Measurements from ENCODE around the gene TBC1D4.

TBC1D4 gene

DNA sequence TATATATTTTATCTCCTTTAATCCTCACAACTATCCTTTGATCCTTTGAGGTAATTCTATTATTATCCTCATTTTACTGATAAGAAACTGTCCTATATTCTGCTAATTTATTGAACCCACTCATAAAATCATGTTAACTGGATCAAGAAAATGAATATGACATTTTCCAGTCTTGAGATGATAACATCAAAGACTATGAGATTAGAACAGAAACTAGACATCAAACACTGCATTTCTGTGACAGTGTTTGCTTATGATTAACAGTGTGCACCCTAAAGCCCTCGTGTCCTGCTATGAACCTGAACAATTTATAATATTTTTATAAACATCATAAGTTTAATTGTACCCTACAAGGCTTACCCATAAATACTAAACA, 96.3 kb downstream of the TBC1D4 start:
- no peak for DNase-seq

DNA sequence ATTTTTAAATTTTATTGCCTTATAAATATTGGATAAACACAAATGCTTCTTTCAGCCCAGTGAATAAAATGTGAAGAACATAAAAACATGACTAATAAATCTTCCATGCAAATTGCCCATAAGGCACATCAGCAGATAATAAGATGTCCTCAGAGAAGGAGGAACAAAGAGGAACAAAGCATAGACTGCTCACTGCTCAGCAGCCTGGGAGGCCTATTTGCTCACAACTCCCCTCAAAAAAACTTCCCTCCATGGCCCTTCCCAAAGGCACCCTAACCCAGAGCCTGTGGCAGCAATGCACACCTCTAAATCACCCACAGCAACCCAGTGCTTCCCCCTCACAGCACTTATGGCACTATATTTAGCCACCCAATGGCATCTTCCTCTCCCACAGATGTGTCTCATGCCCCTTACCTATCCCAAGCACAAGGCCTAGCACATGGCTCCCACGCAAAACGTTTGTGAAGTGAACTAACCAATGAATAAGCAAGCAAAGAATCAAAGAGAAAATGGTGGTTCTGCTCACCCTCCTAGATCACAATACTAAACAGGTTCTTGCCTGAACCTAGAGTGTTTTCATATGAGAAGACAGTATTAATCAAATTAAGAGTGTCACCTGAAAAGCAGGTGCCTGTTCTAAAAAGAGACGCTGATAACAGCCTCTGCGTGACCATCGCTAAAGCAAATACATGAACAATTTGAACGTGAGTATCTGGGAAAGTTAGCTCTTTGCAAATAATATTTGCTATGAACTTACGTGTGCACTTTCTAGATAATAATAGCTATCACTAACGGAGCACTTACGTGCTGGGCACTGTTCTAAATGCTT, 96.9 kb downstream of the TBC1D4 start:
- DNase-seq: no peak

DNA sequence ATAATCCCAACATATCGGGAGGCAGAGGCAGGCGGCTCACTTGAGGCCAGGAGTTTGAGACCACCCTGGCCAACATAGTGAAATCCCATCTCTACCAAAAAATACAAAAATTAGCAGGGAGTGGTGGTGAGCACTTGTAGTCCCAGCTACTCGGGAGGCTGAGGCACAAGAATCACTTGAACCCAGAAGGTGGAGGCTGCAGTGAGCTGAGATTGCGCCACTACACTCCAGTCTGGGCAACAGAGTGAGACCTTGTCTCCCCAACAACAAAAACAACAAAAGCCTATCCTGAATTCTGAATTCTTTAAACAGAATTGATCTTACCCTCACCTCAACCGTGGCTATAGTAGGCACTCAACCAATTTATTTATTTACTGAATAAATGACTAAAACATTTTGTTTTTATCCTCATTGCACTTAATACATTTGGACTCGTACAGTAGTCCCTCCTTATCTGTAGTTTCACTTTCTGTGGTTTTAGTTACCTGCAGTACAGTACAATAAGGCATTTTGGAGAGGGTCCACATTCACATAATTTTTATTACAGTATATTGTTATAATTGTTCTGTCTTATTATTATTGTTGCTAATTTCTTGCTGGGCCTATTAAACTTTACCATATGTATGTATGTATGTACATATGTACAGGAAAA, 98.8 kb downstream of the TBC1D4 start:
- DNase-seq: no peak

DNA sequence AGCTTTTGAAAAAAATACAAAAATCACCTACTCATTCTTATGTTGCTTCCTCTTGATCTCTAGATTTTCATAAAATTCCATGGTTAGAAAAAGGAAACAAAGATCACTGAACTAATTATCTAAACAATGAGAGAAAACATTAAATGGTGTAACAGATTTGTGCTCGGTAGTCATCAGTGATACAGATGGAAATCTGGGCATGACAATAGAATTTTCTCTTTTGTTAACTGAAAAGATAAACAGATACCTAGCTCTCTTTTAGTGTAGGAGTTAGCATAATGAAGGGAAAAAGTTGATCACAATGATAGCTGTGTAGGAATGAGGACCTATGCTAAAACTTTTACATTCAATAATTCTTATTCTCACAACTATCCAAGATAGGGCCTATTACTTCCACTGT, 103.7 kb downstream of the TBC1D4 start:
- no peak for DNase-seq

DNA sequence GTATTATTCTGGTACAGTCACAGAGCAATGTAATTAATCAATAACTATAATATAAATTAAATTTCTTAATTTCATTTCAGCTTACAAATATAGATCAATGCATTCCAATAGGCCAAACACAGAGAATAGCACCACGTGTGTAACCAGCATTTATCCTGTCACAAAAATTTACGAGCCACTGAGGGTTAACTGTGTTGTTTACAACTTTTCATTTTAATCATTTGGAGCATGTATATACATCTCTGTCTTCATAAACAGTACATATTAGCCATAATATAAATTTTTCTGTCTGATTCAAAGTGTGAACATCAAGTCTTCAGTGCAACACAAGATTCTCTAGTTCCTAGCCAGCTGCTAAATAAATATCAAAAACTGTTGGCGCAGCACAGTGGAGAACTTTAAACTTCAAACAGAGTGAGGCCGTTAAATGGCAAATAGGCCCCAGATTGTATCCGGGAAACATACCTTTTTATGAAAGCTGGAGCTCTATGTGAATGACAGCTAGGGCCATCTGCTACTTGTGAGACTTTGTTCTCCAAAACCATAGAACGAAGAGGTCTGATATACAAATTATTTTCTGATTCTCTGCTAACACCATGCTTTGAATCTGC, 105.1 kb downstream of the TBC1D4 start:
- no peak for DNase-seq

DNA sequence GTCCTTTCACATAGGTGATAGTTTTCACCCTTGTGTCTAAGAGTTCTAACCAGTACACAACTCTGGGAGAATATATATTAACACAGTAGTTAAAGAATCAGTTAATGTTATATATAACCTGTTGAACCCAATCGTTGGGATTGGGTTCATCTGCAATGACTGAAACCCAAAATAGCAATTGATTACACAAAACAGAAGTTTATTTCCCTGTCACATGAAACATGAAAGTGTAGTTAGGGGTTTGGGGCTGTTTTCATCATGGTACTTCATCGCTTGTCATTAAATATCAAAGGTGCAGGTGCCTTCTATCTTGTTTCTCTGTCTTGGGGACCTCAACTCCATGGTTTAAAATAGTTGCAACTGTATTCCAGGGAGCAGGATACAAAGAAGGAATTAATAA, 106.6 kb downstream of the TBC1D4 start:
- DNase-seq: no peak

DNA sequence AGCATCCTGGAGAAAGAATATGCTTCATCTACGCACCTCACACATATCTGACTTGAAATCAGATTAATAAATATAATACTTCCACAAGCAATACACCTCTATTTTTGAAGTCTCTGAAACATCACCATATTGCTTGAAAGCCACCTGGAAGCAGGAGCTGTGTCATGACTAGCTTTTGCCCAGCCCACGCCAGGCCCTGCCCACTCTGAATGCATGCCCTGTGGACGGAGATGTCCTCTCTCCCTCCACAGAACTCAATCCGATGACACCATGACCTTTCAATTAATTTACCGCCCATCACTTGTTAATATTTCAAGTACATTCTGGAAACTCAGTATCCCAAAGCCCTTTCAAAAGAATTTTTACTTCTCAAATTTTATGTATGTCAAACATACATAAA, 108.0 kb downstream of the TBC1D4 start:
- DNase-seq: no peak

DNA sequence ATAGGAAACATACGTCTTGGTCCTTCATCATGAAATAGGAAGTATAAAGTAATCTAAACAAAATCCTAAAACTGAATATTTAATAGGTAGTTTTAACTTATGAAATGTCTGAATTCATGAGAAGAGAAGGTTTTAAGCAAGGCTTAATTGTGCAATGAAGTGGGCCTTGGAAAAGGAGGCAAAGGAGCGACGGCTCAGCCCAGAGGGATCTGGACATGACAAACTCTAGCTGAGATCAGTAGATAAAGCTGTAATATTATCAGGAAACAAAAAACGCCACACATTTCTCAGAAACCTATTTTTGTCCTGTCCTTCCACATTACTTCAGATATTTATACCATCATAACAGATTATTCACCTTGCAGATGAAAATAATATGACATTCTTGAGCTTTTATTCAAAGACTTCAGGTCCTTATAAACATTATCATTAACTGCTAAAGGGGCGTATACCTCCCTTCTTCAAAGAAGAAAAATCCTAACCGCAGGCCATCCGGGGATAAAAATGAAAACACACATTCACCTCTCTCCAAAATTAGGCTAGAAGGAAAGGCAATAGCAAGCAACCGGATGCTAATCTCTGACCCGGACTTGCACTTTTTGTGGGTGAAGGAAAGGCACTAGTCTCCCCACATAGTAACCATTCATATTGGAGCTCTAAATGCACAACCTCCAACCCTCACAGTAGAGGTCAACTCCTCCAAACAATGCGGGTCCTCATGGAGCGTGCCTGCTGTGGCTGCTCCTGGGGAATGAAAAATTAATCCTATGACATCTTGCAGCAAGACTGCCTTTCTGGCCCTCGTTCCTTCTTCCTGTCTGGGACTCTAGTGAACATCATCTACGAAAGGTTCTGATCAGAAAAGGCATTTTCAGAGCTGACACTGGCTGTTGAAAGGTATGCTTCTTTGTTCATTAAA, 108.8 kb downstream of the TBC1D4 start:
- no peak for DNase-seq

DNA sequence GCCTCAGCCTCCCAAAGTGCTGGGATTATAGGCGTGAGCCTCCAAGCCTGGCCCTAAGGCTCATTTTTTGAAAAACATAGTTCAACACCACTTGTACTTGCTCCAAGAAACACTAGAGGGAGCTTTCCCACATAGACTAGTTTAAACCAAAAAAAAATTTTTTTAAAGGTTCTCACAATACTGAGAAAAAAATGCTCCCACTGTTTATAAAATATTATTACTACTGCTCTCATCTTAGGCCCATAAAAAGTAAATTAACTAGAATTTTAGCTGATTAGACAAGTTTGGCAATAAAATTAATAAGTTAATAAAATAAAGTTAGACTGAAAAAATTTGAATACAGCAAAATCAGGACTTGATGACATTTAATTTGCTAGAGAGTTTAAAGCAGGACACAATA, 109.5 kb downstream of the TBC1D4 start:
- DNase-seq: no peak

DNA sequence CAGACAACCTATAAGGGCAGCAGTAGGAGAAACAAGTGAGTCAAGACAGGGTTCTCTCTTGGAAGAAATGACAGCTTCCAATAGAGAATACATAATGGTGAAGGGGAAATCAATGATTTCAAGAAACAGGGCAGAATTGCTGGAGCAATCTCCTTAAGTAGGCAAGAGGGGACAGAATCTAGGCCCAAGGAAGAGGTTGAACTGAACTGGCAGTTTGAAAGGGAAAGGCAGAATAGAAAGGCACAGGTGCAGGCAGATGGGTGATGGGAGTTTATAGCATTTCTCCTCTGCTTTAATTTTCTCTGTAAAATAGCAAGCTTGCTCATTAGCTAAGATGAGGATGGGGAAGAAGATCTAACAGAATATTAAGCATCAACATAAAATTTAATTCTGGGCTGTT, 110.8 kb downstream of the TBC1D4 start:
- DNase-seq: no peak

DNA sequence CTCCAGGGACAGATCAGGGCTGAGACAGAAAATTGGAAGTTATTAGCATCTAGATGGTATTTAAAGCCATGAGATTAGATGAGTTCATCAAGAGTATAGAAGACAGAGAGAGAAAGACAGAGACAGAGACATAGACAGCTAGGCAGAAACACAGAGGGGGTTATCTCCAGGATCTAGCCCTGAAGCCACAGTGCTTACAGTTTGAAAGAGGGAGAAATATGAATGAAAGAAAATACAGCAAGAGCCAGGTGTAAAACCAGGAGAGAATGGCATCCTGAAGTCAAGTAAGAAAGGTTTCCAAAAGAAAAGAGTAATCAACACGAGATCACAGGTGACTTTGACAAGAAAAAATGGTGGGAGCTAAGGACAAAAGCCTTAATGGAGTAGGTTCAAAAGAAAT, 111.2 kb downstream of the TBC1D4 start:
- DNase-seq: no peak

DNA sequence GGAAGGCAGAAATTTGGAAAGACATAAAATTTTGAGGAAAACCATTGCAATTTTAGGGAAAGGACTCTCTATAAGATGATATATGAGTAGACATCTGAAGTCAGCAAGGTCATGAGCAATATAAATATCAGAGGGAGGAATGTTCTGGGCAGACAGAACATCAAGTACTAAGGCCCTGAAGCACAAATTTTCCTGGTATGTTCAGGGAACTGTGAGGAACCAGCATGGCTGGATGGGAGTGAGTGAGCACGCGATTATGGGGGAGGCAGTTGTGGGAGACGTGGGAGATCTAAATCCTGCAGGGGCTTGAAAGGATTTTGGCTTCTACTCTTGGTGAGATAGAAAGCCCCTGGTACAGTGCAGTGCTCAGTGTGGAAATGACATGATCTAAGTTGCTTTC, 112.0 kb downstream of the TBC1D4 start:
- no peak for DNase-seq

DNA sequence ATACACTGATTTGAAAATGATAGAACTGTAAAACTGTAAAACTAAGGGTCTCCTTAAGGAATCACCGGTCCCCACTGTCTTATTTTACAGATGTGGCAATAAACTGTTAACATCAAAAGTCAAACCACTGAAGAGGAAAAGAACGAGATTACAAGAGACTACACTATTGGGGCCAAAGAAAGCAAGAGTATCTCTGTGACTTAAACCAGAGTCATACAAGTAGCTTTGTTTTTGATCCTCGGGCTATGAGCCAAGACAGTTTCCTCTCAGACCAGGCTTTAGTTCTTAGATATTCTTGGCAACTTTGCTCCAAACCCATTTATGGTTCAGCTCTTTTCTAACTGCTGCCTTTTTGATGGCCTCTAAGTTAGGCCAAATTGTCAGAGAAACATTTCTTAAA, 113.8 kb downstream of the TBC1D4 start:
- no peak for DNase-seq

DNA sequence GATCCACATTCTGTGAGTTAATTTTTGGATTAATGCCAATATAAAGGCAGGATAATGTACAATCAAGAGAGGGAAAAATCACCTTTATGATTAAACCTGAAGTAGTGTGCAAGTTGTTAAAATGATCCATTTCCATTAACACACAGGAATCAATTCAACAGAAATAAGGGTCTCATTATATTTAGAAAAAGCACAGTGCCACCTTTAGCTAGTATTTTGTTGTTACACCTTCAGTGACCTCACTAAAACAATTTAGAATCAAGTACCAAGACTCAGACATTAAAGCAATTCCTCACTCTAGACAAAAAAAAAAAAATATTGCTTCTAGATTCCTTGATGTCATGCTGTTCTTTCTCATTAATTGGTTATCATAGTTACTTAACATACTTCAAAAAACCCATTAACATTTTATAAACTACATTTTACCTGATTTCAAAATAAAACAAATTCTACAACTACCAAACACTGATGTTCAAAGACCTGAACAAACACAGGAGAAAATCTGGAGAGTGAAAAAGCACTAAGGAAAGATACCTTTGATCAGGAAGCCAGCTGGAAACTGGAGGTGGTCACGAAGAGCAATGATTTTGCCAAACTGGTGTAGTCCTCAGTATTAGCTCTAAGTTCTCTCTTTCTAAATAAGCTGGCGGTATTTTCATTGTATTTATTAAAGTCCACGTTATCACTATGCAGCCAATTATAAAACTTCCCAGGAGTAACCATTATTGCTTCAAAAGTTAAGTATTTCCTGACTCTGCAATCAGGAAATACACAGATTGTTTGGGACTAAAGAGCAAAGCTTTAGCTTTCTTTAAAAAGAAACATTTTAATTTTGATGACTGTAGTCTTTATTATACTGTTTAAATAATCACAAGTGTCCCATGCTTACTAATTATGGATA, 115.3 kb downstream of the TBC1D4 start:
- DNase-seq: no peak

DNA sequence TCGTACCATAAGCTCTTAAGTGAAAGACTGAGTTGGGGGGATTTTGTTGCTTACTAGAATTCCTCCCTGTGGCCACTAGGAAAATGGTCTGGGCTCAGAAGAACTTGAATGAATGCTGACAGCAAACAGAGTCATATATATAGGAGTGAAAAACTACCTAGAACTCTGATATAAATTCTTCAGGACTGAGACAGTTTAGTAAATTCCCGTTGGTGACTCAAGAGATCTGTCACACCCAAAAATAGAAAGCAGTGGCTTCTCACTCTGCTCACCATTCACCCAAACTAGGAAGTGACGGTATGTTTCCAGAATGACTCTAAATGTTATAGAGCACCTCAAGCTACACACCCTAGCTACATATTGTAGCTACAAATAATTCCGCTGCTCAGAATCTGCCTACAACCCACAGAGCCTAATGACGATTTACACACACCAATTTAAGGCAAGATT, 116.2 kb downstream of the TBC1D4 start:
- no peak for DNase-seq

DNA sequence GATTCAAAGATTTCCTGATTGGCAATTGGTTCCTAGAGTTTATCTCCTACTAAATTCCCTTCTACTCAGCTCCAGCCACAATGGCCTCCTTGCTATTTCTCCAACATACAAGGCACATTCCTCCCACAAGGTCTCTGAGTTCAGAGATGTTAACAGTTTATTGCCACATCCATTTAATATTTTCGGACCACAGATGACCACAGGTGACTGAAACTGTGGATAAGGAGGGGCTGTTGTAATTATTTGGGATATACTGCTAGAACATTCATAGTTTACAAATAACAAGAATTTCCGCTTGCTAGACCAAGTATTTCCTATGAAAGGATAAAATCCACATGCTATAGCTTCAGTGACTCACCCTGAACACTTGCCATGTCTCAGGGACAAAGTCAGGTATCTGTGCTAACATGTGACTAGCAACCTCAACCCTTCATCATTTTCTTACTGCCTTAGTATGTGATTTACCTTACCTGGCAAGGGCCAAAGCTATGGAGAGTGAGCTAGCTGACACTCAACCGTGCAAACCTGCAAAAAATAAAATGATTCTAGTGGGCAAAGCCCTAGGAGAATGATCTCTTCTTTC, 117.7 kb downstream of the TBC1D4 start:
- DNase-seq: no peak

DNA sequence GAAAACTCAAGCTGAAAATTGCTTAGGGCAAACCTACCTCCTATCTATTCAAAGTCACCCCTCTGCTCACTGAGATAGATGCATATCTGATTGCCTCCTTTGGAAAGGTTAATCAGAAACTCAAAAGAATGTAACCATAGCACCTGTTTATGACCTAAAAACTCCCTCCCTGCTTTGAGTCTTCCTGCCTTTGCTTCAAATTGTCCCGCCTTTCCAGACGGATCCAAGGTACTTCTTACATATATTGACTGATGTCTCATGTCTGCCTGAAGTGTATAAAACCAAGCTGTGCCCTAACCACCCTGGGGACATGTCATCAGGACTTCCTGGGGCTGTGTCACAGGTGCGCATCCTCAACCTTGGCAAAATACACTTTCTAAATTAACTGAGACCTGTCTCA, 118.6 kb downstream of the TBC1D4 start:
- no peak for DNase-seq

DNA sequence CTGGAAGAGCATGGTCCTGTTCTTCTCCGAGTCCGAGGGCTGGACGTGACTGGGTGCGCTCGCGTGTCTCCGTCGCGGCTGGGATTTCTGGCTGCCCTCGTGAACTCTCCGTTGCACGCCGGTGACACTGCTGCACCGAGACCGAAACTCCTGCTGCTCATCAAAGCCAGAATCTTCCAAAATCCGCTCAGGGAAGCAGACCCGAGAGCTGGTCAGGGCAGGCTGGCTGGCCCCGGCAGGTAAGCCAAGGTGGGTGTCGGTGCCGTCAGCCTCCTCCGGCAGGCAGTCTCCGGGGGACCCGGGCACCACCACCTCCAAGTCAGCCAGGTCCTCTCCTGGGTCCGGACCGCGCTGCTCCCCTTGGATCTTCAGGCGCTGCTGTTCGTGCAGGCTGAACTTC, 119.9 kb downstream of the TBC1D4 start:
- no peak for DNase-seq

DNA sequence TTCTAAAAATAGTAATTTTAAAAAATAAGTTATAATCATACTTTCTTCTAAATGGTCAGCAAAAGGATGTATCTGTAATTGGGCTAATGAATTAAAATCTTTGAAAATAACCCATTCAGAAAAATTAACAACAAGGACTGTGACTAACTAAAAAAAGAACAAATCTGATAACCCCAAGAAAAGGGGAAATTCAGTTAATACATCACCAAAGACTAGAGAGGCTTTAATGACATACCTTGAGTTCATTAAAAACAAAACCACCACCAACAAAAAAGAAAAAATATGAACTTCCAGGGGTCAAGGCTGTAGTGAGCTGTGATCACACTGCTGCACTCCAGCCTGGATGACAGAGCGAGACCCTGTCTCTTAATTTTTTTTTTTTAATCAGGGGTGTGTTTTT, 121.8 kb downstream of the TBC1D4 start:
- no peak for DNase-seq

DNA sequence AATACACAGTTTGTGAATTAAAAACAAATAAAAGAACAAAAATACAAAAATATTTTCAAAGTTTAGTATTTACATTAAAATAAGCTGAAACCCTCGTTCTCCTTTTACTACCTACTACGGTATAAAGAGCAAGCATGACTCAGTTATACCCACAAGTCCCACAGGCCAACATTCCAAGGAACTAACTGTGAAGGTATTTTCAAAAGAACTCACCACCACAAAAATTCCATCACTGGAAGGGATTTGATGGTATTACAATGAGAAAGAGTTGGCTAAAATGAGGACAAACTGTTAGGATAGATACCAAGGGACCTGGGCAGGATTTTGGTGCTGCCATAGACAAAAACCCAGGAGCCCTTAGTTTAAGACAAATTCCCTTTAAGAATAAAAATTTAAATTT, 122.7 kb downstream of the TBC1D4 start:
- no peak for DNase-seq

Measured in right kidney (tissue), 1 donor.